SJSA1 (cell line): Measurements from ENCODE around the gene LRRC42. TPM values are rescaled to one million over a fixed set of nuclear protein-coding genes. Genes with fewer than 3 reads are reported as not detected.

ENCODE experiments used
- DNase-seq, 2 experiments: peaks; one replicate each; pipeline ENCODE4 v3.0.0-alpha.2; 2015 to 2020; ENCODE audit warnings: low spot score in 2 of 2, low read depth in 1 of 2
- H3K27ac ChIP-seq: fragments of 250-450 bp; sonication (Bioruptor Pico); 2 replicates; pipeline ENCODE4 v1.5.1; 2020; ENCODE audit warnings: mild to moderate bottlenecking, moderate library complexity
- H3K27me3 ChIP-seq: fragments of 250-450 bp; sonication (Bioruptor Pico); replicated peaks from 2 replicates; pipeline ENCODE4 v1.5.1; 2020; ENCODE audit warnings: mild to moderate bottlenecking, moderate library complexity
- H3K36me3 ChIP-seq: fragments of 250-450 bp; sonication (Bioruptor Pico); 2 replicates; pipeline ENCODE4 v1.5.1; 2020; ENCODE audit warnings: mild to moderate bottlenecking
- H3K4me1 ChIP-seq: fragments of 250-450 bp; sonication (Bioruptor Pico); replicated peaks from 2 replicates; pipeline ENCODE4 v1.6.1; 2021; ENCODE audit warnings: mild to moderate bottlenecking
- H3K4me3 ChIP-seq: fragments of 250-450 bp; sonication (Bioruptor Pico); 2 replicates; pipeline ENCODE4 v1.5.1; 2020; ENCODE audit warnings: mild to moderate bottlenecking
- H3K9me3 ChIP-seq: fragments of 250-450 bp; sonication (Bioruptor Pico); replicated peaks from 2 replicates; pipeline ENCODE4 v1.5.1; 2020; ENCODE audit warnings: mild to moderate bottlenecking
- total RNA-seq: library from RNA; depleted of rRNA; stranded (reverse); fragments of >200 nt; shearing (Covaris generic); gene quantifications from 2 replicates; pipeline ENCODE4 v1.2.3, GENCODE V29; 2014; rRNA removed

LRRC42 gene
- 39.9 and 46.7 TPM in 2 replicates for total RNA-seq

- Histone ChIP-seq H3K27me3 (no peaks in the 10 kb centered on the region), H3K4me1 (peaks cover 14% of the 10 kb centered on the region), H3K36me3 (peaks cover 42% of the 10 kb centered on the region), H3K27ac (peak within 1 kb of the TSS; percentile 68), H3K4me3 (peak within 1 kb of the TSS; percentile 86), H3K9me3 (no peaks in the 10 kb centered on the region)
- DNase-seq: no peak
These were observed at the start of gene LRRC42 for GRCh38 chr1:53946252-53947171. LRRC42 (plus strand) TSS chr1:53946350; CDS start chr1:53952000, 5,650 bp downstream.

- H3K9me3 ChIP-seq: no peaks in the 10 kb centered on the region
- no peaks in the 10 kb centered on the region for H3K36me3 ChIP-seq
- peaks cover 18% of the 10 kb centered on the region for H3K4me1 ChIP-seq
- no peaks in the 10 kb centered on the region for H3K27me3 ChIP-seq
- H3K27ac ChIP-seq: peak overlapping the region; percentile 12
- no peak overlapping the region for H3K4me3 ChIP-seq
- DNase-seq: peak; percentile 50 to 73
These were observed 49.4 kb upstream of the LRRC42 start for GRCh38 chr1:53896635-53897229.

GRCh38 chr1:53899206-53899628, 46.9 kb upstream of the LRRC42 start:
- Histone ChIP-seq H3K4me3 (no peak overlapping the region), H3K9me3 (no peaks in the 10 kb centered on the region), H3K4me1 (peaks cover 18% of the 10 kb centered on the region), H3K27ac (no peak overlapping the region), H3K27me3 (no peaks in the 10 kb centered on the region), H3K36me3 (no peaks in the 10 kb centered on the region)
- no peak for DNase-seq

- no peak overlapping the region for H3K27ac ChIP-seq
- H3K9me3 ChIP-seq: no peaks in the 10 kb centered on the region
- DNase-seq: no peak
- no peaks in the 10 kb centered on the region for H3K36me3 ChIP-seq
- no peak overlapping the region for H3K4me3 ChIP-seq
- no peaks in the 10 kb centered on the region for H3K27me3 ChIP-seq
- H3K4me1 ChIP-seq: peaks cover 18% of the 10 kb centered on the region
These were observed 46.4 kb upstream of the LRRC42 start for GRCh38 chr1:53899708-53900107.

GRCh38 chr1:53902235-53903138, 43.7 kb upstream of the LRRC42 start:
- peaks cover 7% of the 10 kb centered on the region for H3K4me1 ChIP-seq
- H3K27me3 ChIP-seq: no peaks in the 10 kb centered on the region
- H3K9me3 ChIP-seq: no peaks in the 10 kb centered on the region
- H3K36me3 ChIP-seq: no peaks in the 10 kb centered on the region
- no peak overlapping the region for H3K27ac ChIP-seq
- H3K4me3 ChIP-seq: no peak overlapping the region
- no peak for DNase-seq

GRCh38 chr1:53905509-53905908, 40.6 kb upstream of the LRRC42 start:
- H3K27ac ChIP-seq: no peak overlapping the region
- no peaks in the 10 kb centered on the region for H3K9me3 ChIP-seq
- no peaks in the 10 kb centered on the region for H3K4me1 ChIP-seq
- no peaks in the 10 kb centered on the region for H3K27me3 ChIP-seq
- H3K36me3 ChIP-seq: no peaks in the 10 kb centered on the region
- H3K4me3 ChIP-seq: no peak overlapping the region
- no peak for DNase-seq

GRCh38 chr1:53906121-53906520, 40.0 kb upstream of the LRRC42 start:
- H3K9me3 ChIP-seq: no peaks in the 10 kb centered on the region
- H3K4me3 ChIP-seq: no peak overlapping the region
- no peak overlapping the region for H3K27ac ChIP-seq
- no peaks in the 10 kb centered on the region for H3K27me3 ChIP-seq
- no peaks in the 10 kb centered on the region; the same call in 1 of the 2 replicates for H3K36me3 ChIP-seq
- DNase-seq: no peak
- no peaks in the 10 kb centered on the region for H3K4me1 ChIP-seq

- Histone ChIP-seq H3K27me3 (no peaks in the 10 kb centered on the region), H3K4me3 (no peak overlapping the region), H3K27ac (no peak overlapping the region), H3K36me3 (peaks cover 14% of the 10 kb centered on the region), H3K4me1 (no peaks in the 10 kb centered on the region), H3K9me3 (no peaks in the 10 kb centered on the region)
- no peak for DNase-seq
These were observed 36.2 kb upstream of the LRRC42 start for GRCh38 chr1:53909946-53910345.

GRCh38 chr1:53911442-53911841, 34.7 kb upstream of the LRRC42 start:
- Histone ChIP-seq H3K4me3 (no peak overlapping the region), H3K4me1 (no peaks in the 10 kb centered on the region), H3K9me3 (no peaks in the 10 kb centered on the region), H3K27ac (no peak overlapping the region), H3K27me3 (no peaks in the 10 kb centered on the region), H3K36me3 (peaks cover 26% of the 10 kb centered on the region)
- no peak for DNase-seq

GRCh38 chr1:53913352-53914033, 32.7 kb upstream of the LRRC42 start:
- H3K4me1 ChIP-seq: no peaks in the 10 kb centered on the region
- DNase-seq: no peak
- H3K27me3 ChIP-seq: no peaks in the 10 kb centered on the region
- H3K27ac ChIP-seq: no peak overlapping the region
- no peak overlapping the region for H3K4me3 ChIP-seq
- no peaks in the 10 kb centered on the region for H3K9me3 ChIP-seq
- peaks cover 32% of the 10 kb centered on the region for H3K36me3 ChIP-seq

GRCh38 chr1:53918343-53918742, 27.8 kb upstream of the LRRC42 start:
- no peaks in the 10 kb centered on the region for H3K9me3 ChIP-seq
- no peak overlapping the region for H3K27ac ChIP-seq
- no peak overlapping the region for H3K4me3 ChIP-seq
- DNase-seq: no peak
- no peaks in the 10 kb centered on the region for H3K27me3 ChIP-seq
- H3K4me1 ChIP-seq: no peaks in the 10 kb centered on the region
- H3K36me3 ChIP-seq: peaks cover 60% of the 10 kb centered on the region

- no peak overlapping the region for H3K4me3 ChIP-seq
- H3K9me3 ChIP-seq: no peaks in the 10 kb centered on the region
- no peak for DNase-seq
- H3K4me1 ChIP-seq: no peaks in the 10 kb centered on the region
- no peaks in the 10 kb centered on the region for H3K27me3 ChIP-seq
- H3K36me3 ChIP-seq: peaks cover 67% of the 10 kb centered on the region
- no peak overlapping the region for H3K27ac ChIP-seq
These were observed 26.5 kb upstream of the LRRC42 start for GRCh38 chr1:53919675-53920066.

- Histone ChIP-seq H3K9me3 (no peaks in the 10 kb centered on the region), H3K4me1 (no peaks in the 10 kb centered on the region), H3K36me3 (peaks cover 72% of the 10 kb centered on the region), H3K27me3 (no peaks in the 10 kb centered on the region), H3K4me3 (no peak overlapping the region), H3K27ac (no peak overlapping the region)
- DNase-seq: no peak
These were observed 18.7 kb upstream of the LRRC42 start for GRCh38 chr1:53927376-53927881.
